Activated CD8-positive, alpha-beta memory T cell treated with anti-CD3 and anti-CD28 coated beads, Interleukin-2, amount 50 U/mL, for 1 hour (primary cell): ENCODE results near the gene PHTF2.

ENCODE experiments used
- DNase-seq: peaks from one replicate; pipeline ENCODE4 v3.0.0-alpha.2; 2020; ENCODE audit errors: extremely low read depth

Gene PHTF2

DNA sequence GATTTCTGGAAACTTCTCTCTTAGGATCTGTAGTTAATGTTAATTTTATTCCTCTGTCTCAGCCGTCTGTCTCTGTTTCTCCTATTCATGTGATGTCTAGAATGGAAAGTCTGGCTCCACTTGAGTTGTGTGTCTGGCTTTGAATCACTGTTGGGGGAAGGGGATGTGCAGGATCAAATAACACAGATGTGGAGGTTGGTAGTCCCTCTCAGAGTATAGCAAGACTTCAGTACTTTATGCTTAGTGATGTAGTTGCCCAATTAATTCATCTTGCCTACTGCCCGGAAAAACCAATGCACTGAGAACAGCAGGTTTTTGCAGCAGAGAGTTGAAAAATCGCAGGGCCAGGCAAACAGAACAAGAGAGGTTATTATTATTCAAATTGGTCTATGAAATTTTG, 79.2 kb downstream of the PHTF2 start:
- DNase-seq = no peak

DNA sequence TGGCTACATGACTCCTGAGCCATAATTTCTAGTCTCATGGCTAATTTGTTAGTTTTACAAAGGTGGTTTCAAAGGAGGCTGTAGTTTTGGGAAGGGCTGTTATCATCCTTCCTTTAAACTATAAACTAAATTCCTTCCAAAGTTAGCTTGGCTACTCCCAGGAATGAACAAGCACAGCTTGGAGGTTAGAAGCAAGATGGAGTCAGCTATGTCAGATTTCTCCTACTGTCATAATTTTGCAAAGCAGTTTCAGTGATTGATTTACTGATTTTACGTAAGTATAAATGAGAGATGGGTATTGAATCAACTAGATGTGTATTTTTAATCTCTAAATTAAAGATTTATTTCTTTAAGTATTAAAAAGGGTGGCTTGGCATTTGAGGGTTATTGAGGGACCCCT, 79.9 kb downstream of the PHTF2 start:
- DNase-seq = no peak

DNA sequence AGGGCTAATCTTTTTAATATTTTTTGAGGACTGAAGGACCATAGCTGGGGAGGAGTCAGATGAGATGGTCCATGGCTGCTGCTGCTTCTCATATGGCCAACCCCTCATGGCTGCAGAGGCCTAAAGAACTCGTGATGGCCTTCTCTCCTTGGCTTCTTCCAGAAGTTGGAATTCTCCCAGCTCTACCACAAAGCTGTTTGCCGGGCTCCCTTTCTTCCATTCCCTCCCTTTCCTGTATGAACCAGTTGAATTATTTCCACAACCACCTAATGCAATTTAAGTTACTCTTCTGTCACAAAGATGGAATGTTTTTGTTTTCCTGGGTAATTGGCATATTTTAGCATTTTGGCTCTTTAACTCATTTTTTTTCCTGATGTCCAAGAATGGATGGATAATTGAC, 80.7 kb downstream of the PHTF2 start:
- no peak for DNase-seq

DNA sequence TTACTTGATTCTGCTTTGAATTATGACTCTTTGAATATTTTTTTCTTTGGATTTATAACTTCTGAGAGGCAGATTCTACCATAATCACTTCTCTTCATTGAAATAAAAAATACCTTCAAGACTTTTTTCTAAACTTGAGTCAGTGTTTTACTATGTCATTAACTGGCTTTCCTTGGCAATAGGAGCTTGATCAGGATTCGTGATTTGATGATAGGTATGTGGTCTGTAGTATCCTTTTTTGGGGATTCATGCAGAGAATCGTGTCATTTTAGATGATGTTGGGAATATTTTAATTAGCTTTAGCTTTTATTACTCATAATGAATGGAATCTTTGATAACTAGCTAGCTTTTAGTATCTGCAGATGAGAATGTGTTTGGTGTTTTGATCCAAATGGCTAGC, 83.3 kb downstream of the PHTF2 start:
- no peak for DNase-seq

DNA sequence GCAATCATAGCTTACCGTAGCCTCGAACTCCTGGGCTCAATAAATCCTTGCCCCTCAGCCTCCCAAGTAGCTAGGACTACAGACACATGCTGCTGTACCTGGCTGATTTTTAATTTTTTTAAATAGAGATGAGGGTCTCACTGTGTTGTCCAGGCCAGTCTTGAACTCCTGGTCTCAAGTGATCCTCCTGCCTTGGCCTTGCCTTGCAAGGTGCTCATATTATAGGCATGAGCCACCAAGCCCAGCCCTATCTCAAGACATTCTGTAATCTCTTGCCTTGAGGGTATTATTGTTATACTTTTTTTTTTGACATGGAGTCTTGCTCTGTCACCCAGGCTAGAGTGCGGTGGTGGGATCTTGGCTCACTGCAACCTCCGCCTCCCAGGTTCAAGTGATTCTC, 86.6 kb downstream of the PHTF2 start:
- no peak for DNase-seq

DNA sequence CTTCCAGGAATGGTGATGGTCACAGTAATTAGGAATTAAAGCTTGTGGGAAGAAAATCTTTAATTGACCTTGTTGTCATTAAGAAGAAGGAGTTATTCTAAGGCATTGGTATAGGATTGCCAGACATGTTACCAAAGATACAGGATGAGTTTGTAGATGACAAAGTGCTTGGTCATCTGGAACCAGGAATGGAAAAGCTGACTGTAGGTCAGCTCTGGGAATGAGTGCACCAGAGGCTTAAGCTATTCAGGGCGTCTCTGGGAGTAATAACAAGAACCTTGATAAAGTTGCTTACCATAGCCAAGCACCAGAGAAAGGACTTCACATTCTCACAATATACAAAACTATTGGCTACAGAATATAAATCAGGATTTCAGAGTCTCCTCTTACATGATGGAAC, 89.0 kb downstream of the PHTF2 start:
- no peak for DNase-seq

DNA sequence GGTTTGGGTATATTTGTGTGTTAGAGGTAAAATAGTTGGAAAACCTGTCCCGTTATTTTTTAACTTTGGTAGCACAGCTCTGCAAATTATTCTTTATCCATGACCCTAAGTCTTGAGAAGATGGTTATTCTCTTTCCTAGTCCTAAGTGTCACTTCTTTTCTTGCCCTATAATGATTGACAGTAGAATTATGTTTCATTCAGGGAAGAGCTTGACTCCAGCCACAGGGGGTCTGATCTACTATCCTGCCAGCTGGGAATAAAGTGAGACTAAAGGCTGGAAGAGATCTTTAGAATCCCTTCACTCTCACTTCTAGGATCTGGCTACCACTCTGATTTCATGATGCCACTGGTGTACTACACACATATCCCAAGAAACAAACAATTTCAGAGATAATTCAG, 90.4 kb downstream of the PHTF2 start:
- DNase-seq = no peak

DNA sequence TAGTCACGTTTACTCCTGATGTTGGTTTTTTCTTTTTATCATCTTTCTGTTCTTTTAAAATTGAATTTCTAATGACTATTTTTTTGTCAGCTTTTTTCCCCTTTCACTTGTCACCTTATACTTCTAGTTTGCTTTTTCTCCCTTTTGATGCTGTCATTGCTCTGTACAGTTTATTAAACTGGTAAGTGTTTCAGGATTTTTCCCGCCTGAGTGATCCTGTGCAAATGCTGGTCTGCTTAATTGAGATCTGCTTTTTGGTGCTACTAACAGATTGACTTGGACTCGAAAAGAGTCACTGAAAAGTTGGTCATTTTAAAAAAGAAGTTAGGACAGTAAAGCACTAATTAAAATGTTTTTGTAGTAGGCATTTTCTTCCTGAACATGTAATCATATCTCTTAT, 95.2 kb downstream of the PHTF2 start:
- DNase-seq = no peak

DNA sequence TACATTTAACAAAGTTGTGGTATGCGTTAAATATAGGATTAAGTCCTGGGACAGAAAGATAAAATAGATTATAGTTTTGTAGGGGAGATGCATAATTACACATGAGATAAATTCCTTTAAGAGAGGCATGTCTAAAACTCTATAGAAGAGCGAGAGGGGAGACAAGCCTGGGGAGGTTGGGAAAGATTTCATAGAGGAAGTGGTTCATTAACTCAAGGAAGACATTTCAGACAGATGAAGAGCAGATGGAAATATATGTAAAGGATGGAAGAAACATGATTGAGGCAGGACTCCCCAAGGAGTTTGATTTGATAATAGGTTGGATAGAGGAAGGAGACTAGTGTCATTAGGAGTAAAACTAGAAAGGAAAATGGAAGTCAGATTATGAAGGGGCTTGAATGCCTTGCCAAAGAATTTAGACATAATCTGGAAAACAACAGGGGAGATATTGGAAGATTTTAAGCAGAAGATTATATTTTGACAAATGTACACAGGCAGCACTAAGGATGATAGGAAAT, 96.1 kb downstream of the PHTF2 start:
- DNase-seq = no peak

DNA sequence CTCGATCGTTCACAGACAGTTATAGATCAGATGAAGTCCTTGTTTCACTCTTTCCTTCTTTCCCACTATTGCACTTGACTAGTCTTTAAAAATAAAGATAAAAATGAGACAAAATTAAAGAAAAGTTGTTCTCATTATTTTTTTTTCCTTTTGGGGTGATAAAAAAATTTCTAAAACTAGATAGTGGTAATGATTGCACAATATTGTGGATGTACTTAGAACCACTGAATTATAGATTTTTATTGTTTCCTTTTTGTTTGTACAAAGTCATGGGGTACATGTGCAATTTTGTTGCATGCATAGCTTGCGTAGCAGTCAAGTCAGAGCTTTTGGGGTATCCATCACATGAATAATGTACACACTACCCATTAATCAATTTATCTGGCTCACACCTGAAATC, 97.3 kb downstream of the PHTF2 start:
- no peak for DNase-seq

DNA sequence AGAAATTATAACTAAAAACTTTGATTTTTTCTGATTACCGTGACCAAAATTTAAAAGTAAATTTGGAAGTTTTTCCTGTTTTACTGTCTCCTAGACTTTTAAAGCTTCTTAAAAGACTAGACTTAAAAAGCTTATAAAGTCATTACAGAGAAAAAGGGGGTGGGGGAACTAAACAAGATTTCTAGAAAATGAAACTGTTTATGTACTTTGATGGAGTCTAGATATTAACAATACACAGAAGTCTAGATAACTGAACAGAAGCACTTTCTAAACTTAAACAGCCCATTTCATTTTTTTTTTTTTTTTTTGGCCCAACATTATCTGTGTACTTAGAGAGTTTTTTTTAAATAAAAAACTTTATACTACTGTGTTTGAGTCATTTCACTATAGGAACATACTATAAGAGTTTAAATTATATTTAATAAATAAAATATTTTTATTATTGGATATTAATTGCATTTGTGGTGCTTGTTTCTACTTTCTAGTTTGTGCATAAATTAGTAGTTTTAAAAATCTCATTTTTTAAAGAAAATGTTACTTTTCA, 98.5 kb downstream of the PHTF2 start:
- DNase-seq = no peak

DNA sequence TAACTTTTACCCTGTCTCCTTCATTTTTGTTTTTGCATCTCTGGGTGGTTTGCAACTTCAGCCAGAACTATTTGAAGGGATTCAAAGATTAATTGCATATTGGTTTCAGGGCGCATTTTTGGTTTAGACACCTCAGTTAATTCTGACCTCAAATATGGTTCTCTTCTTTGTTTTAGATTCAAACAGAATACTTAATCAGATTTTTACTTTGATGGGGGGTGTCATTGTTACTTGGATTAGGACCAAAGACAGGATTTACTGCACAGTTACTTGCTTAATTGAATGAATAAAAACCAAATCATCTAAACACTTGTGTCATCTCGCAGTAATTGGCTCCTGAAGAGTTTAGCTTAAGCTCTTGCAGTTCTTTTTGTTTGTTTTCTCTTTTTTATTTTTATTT, 100.9 kb downstream of the PHTF2 start:
- DNase-seq = no peak

DNA sequence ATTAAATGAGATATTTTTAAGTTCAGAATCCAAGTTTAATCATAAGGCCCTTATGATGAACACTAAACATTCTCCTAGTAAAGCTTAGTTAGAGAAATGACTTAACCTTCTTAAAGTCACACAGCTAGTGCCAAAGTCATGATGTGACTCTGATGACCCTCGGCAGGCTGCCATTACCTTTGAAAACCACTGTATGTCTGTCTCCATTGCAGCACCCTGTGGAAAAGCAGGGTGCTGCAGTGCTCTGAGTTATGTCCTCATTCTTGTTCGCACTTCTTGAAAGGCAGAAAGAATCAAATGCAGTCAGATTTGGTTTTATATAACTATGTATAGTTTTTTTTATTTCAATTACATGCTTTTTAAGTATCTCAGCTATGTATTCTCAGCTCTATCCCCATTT, 105.0 kb downstream of the PHTF2 start:
- no peak for DNase-seq

DNA sequence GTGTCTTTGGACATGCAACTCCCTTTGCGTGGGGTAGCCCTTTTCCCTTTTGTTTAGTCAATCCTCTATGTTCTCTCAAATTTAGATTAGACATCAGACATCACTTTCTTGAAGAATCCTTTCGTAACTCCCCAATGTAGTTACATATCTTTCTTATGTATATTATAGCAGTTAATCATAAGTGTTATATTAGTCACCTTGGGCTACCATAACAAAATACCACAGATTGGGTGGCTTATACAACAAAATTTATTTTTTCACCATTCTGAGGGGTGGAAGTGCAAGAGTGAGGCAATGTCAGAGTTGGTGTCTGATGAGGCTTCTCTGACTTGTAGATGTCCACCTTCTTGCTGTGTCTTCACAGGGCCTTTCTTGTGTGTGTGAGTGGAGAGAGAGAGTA, 105.7 kb downstream of the PHTF2 start:
- DNase-seq = no peak

DNA sequence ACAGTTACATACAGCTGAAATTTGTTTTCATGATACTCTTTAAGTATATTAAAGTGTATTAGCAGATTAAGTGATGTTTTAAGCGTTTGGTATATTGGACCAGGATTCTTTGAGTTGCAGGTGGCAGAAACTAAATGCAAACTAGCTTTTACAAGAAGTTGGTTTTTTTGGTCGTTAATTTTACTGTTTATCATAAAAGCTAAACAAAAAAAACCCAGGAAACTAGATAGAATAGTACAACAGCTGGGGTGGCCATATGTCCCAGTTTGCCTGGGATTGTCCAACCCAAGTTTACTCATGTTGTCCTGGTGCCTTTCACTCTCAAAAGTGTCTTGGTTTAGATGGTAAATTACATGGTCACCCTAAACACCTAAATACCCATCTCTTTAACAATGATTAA, 108.7 kb downstream of the PHTF2 start:
- no peak for DNase-seq

DNA sequence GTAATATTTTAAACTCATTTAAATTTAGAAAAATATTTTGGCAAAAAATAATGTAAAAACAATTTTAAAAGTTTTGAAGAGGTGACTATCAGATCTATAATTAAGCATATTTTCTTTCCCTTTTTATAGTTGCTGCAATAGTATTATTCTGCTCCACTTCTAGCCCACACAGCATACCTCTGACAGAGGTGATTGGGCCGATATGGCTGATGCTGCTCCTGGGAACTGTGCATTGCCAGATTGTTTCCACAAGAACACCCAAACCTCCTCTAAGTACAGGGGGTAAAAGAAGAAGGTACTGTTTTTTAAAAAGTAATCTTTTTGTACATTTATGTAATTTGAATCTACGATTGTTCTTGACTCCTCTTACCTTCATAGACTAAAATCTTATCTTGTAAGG, 110.1 kb downstream of the PHTF2 start:
- DNase-seq = no peak

DNA sequence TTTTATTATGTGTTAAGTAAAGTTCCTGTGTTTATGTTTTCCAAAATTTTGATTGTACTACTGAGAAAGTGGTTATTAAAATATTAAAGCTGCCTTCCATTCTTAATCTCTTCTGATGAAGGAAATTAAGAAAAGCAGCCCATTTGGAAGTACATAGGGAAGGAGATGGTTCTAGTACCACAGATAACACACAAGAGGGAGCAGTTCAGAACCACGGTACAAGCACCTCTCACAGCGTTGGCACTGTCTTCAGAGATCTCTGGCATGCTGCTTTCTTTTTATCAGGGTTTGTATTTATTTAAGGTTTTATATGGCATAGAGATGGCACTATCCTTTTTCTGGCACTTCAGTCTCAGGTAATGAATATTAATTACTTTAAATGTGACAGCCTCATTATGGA, 111.6 kb downstream of the PHTF2 start:
- no peak for DNase-seq

DNA sequence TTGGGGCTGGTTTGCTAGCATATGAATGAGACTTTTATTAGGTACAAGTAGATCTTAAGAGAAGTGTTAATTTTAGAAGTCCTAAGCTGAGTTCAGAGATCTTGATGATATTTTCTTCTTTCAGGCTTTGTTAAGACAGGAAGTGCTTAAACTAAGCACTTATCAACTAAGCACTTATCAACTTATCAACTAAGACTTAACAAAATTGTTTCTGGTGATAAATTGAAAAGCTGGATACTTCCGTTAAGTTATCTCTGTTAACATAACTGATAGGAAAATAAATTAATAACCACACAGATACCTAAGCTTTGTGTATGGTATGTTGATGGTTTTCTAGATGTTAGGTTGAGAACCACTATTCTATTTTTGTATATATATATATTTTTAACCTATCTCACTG, 113.7 kb downstream of the PHTF2 start:
- DNase-seq = no peak

DNA sequence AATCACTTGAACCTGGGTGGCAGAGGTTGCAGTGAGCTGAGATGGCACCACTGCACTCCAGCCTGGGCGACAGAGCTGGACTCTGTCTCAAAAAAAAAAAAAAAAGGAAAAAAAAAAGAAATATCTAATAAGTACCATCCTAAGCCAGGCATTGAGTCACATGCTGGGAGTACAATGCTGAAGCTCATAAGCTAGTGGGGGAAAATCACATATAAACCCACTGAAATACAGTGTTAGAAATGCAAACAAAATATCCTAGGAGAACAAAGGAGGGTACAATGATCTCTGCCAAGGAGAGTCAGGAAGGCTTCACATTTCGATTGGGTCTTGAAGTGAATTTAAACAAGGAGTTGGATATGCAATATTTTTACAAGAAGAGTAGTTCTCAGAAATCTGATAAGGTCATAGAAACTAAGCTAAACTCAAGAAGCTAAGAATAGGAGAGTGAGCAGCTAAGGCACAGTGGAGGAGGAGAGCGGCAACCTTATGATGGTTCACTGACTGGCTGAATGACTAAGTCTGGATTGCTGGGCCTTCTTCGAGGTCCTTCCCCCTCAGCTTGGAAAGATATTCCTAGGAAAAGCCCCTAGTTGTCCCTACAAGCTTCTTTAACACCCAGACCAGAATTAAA, 115.5 kb downstream of the PHTF2 start:
- no peak for DNase-seq

DNA sequence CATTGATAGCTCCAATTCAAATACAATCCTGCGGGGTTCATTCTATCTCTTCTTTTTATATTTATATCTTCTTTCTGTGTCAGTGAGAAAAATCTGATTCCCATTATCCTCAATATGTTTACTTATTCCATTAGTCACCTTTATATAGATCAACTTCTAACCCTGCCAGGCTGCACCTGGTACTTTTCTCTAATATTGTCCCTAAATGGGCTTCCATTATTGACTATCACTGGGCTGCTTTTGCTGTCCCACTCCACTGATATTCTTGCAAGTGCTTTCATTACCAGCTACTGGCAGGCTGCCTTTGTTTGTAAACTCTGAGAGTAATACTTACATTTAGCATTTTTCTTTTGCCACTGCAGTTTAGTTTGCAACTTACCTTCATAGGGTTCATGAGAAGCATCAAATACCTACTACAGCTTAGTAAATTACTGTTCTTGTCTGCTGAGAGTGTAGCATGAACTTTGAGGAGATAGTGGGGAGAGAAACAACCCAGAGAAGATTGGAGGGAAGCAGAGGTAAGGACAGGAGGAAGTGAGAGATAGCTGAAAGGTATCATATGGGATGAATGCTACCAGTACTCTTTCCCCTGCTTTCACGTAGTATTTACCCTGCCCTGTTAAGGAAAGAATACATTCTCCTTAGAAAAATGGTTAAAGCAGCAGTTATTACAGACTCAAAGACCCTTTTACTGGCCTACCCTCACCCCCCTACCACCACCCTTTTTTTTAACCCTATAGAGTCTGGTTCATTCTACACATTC, 119.1 kb downstream of the PHTF2 start:
- DNase-seq = no peak

DNA sequence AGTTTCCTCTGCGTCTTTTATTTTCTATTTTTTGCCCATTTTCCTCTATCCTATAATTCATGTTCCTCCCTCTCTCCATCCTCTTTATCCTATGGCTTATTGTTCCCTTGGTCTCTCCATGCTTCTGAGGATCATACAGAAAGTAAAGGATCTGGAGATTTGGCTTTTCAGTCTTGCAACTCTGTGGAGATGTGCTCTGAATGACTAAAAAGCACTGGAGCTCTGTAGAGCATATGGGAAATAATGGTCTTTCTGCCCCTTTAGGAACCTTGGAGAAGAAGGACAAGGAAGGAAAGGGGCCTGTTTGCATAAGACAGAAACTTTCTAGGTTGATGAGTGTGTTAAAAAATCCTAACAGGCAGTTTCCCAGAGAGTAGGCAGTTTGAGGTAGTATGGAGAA, 120.1 kb downstream of the PHTF2 start:
- no peak for DNase-seq

DNA sequence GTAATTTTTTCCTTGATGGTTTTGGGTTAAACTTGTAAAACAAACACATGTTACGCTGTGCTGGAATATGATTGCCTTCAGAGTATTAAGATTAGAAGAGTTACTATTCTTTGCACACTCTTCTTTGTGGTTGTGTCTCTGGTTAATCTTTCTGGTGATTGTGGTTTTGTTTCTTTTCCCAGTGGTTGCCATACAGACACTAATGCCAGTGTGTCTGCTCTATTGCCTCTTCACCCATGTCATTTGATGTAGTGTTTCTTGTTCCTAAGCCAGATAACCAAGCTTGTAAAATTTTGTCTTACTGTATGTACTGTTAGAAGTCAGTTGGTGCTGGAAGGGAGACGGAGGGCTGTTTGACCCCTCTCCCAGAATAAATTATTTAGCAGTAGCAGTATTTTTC, 124.8 kb downstream of the PHTF2 start:
- no peak for DNase-seq

DNA sequence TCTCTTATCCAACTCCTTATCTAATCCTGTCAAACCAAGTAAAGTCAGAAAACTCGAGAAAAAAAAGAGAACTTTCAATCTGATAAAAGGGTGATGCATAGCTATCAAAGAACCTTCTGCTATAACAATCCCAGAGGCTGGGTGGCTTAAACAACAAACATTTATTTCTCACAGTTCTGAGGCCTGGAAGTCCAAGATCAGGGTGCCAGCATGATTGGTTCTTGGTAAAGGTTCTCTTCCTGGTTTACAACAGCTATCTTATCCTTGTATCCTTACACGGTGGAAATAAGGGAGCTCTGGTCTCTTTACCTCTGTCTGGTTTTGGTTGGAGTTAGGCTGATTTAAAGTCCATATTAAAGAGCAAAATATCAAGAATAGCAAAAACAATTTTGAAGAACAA, 131.9 kb downstream of the PHTF2 start:
- DNase-seq = no peak
